Measurements from ENCODE around the gene TANGO6. TPM values are rescaled to one million over a fixed set of nuclear protein-coding genes. Genes with fewer than 3 reads are reported as not detected.

TANGO6 gene
- total RNA-seq, 6 experiments from 2014 or later: 10.9 to 15.5 (median 14.2) TPM

DNA sequence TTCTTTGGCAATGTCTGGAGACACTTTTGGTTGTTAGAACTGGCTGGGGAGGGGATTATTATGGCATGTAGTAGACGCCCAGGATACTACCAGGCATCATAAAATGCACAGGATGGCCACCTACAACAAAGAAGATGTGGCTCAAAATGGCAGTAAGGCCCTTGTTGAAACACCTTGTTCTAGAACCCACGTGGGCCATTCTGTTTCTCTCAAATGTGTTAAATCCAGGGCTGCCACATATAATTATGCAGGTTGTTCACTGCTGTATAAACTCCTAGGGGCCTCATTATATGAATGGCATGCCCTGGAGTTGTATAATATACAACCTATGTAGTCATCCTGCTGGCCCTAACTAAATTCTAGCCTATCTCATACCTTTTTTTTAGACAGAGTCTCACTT is 138.6 kb downstream of the TANGO6 start:
- no peak for DNase-seq
- H3K9me3 ChIP-seq: no peaks in the 10 kb centered on the region
- H3K4me1 ChIP-seq: no peaks in the 10 kb centered on the region
- peaks cover 0 to 3% (median 0%) of the 10 kb centered on the region in 4 donors for H3K36me3 ChIP-seq
- no peak for TF ChIP-seq POLR2A (IDR thresholded peaks at IDR 0.05)
- TF ChIP-seq, protein P1, sequence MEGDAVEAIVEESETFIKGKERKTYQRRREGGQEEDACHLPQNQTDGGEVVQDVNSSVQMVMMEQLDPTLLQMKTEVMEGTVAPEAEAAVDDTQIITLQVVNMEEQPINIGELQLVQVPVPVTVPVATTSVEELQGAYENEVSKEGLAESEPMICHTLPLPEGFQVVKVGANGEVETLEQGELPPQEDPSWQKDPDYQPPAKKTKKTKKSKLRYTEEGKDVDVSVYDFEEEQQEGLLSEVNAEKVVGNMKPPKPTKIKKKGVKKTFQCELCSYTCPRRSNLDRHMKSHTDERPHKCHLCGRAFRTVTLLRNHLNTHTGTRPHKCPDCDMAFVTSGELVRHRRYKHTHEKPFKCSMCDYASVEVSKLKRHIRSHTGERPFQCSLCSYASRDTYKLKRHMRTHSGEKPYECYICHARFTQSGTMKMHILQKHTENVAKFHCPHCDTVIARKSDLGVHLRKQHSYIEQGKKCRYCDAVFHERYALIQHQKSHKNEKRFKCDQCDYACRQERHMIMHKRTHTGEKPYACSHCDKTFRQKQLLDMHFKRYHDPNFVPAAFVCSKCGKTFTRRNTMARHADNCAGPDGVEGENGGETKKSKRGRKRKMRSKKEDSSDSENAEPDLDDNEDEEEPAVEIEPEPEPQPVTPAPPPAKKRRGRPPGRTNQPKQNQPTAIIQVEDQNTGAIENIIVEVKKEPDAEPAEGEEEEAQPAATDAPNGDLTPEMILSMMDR (IDR thresholded peaks at IDR 0.05): no peak
- H3K4me3 ChIP-seq: no peak overlapping the region
- H3K27me3 ChIP-seq: no peaks in the 10 kb centered on the region
- H3K27ac ChIP-seq: no peak overlapping the region
- no peak for ATAC-seq
- intact Hi-C loops (cut with DNase I): no loop called here
- WGBS (ENCODE audit: insufficient coverage, low coverage, low lambda C conversion rate, missing lambda C conversion rate): no CpG with 5 or more reads among the region's 2 CpGs

DNA sequence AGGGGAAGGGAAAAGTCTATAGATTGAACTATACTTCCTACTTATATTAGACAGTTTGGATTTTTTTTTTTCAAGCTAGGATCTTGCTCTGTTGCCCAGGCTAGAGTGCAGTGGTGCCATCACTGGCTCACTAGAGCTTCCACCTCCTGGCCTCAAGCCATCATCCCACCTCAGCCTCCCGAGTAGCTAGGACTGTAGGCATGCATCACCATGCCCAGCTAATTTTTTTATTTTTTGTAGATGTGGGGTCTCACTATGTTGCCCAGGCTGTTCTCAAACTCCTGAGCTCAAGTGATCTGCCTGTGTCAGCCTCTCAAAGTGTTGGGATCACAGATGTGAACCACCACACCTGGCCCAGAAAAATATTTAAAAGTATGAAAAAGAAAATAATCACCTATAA is 141.1 kb downstream of the TANGO6 start:
- ATAC-seq (no peak), DNase-seq (no peak)
- TF ChIP-seq, protein P1 (IDR thresholded peaks at IDR 0.05): no peak
- TF ChIP-seq POLR2A (IDR thresholded peaks at IDR 0.05): no peak
- Histone ChIP-seq H3K9me3 (no peaks in the 10 kb centered on the region), H3K4me1 (no peaks in the 10 kb centered on the region), H3K4me3 (no peak overlapping the region), H3K27ac (no peak overlapping the region), H3K27me3 (no peaks in the 10 kb centered on the region), H3K36me3 (no peaks in the 10 kb centered on the region)
- WGBS (ENCODE audit: insufficient coverage, low coverage, low lambda C conversion rate, missing lambda C conversion rate): 100% methylated on average over 1 of the region's 1 CpG
- intact Hi-C loops (cut with DNase I): no loop called here

DNA sequence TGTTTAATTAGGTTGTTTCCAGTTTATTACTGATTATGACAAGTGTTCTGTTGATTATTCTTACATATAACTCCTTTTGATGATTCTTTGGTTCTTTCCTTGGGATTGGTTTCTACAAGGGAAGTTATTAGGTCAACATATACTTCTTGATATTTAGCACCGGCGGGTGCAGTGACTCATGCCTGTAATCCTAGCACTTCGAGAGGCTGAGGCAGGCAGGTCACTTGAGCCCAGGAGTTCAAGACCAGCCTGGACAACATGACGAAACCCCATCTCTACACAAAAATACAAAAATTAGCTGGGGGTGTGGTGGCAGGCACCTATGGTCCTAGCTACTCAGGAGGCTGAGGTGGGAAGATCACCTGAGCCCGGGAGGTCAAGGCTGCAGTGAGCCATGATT is 141.9 kb downstream of the TANGO6 start:
- WGBS (ENCODE audit: insufficient coverage, low coverage, low lambda C conversion rate, missing lambda C conversion rate): 89% methylated on average over 5 of the region's 5 CpGs
- H3K9me3 ChIP-seq: no peaks in the 10 kb centered on the region
- H3K27ac ChIP-seq: no peak overlapping the region
- H3K27me3 ChIP-seq: no peaks in the 10 kb centered on the region
- no peak for ATAC-seq
- no peak overlapping the region for H3K4me3 ChIP-seq
- no peaks in the 10 kb centered on the region for H3K36me3 ChIP-seq
- TF ChIP-seq, protein P1 (IDR thresholded peaks at IDR 0.05): no peak
- TF ChIP-seq POLR2A (IDR thresholded peaks at IDR 0.05): no peak
- no peak for DNase-seq
- intact Hi-C loops (cut with DNase I): no loop called here
- no peaks in the 10 kb centered on the region for H3K4me1 ChIP-seq

DNA sequence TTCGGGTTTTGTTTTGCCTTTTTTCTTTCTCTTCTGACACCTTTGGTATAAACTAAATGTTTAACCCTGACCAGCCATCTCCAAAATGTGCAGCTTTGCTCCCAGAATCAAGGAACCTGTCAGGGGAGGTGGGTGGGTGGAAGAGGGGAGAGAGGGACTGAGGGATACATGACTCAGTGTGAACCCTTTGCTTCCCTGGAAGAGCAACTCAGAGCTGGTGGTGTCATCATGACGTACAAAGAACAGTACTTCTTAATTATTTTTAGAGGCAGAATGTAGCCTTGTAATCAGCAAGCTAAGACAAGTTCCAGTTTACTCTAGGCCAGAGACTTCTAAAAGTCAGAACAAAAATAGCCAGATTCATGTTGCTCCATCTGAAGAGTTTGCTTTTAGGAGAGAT is 142.5 kb downstream of the TANGO6 start:
- no peak for DNase-seq
- H3K27ac ChIP-seq: no peak overlapping the region
- ATAC-seq: no peak
- intact Hi-C loops (cut with DNase I): no loop called here
- H3K36me3 ChIP-seq: no peaks in the 10 kb centered on the region
- no peaks in the 10 kb centered on the region for H3K27me3 ChIP-seq
- no peak overlapping the region for H3K4me3 ChIP-seq
- 71% methylated on average over 2 of the region's 2 CpGs for WGBS (ENCODE audit: insufficient coverage, low coverage, low lambda C conversion rate, missing lambda C conversion rate)
- TF ChIP-seq, protein P1 (IDR thresholded peaks at IDR 0.05): no peak
- TF ChIP-seq POLR2A (IDR thresholded peaks at IDR 0.05): no peak
- no peaks in the 10 kb centered on the region for H3K4me1 ChIP-seq
- H3K9me3 ChIP-seq: no peaks in the 10 kb centered on the region
